Hematopoietic multipotent progenitor cell treated with erythropoietin and hydrocortisone succinate and interleukin-3 and kit ligand, for 6 days (in vitro differentiated cells): ENCODE data around the gene C2orf49.

Experiments
- DNase-seq: peaks from one replicate; pipeline ENCODE4 v3.0.0-alpha.2; 2015

Gene C2orf49

GRCh38 chr2:105364436-105365139 is 27.2 kb downstream of the C2orf49 start:
- no peak for DNase-seq

- DNase-seq = no peak
These were observed 27.9 kb downstream of the C2orf49 start for GRCh38 chr2:105365206-105365605.

GRCh38 chr2:105368759-105369408 is 31.5 kb downstream of the C2orf49 start:
- no peak for DNase-seq

- peak; percentile 96 for DNase-seq
These were observed 32.7 kb downstream of the C2orf49 start for GRCh38 chr2:105369777-105370690.

- DNase-seq = no peak
These were observed 33.8 kb downstream of the C2orf49 start for GRCh38 chr2:105371156-105371555.

GRCh38 chr2:105371810-105372209 is 34.5 kb downstream of the C2orf49 start:
- DNase-seq = no peak

GRCh38 chr2:105373344-105373781 is 36.0 kb downstream of the C2orf49 start:
- no peak for DNase-seq

- no peak for DNase-seq
These were observed 36.6 kb downstream of the C2orf49 start for GRCh38 chr2:105373895-105374401.

- DNase-seq = no peak
These were observed 37.7 kb downstream of the C2orf49 start for GRCh38 chr2:105375001-105375561.

- DNase-seq = no peak
These were observed 38.7 kb downstream of the C2orf49 start for GRCh38 chr2:105376010-105376409.

- no peak for DNase-seq
These were observed 39.5 kb downstream of the C2orf49 start for GRCh38 chr2:105376789-105377240.

- DNase-seq = no peak
These were observed 40.5 kb downstream of the C2orf49 start for GRCh38 chr2:105377871-105378270.

GRCh38 chr2:105378276-105378840 is 41.0 kb downstream of the C2orf49 start:
- no peak for DNase-seq

- DNase-seq = no peak
These were observed 41.6 kb downstream of the C2orf49 start for GRCh38 chr2:105378921-105379383.

- peak; percentile 45 for DNase-seq
These were observed 42.4 kb downstream of the C2orf49 start for GRCh38 chr2:105379741-105380186.

- peak; percentile 72 for DNase-seq
These were observed 43.2 kb downstream of the C2orf49 start for GRCh38 chr2:105380432-105381100.

- DNase-seq = no peak
These were observed 43.8 kb downstream of the C2orf49 start for GRCh38 chr2:105381101-105381668.

- DNase-seq = no peak
These were observed 44.8 kb downstream of the C2orf49 start for GRCh38 chr2:105382177-105382576.

GRCh38 chr2:105383432-105384166 is 46.3 kb downstream of the C2orf49 start:
- DNase-seq = no peak

- DNase-seq = no peak
These were observed 46.9 kb downstream of the C2orf49 start for GRCh38 chr2:105384216-105384615.
